Tibial artery (tissue), 4 donors: ENCODE data around the gene LYZL6.

Experiments used
- DNase-seq, 2 donors: peaks; one replicate each; pipeline ENCODE4 v3.0.0-alpha.2; 2019
- H3K27ac ChIP-seq, 2 donors: fragments of 200-600 bp; sonication (generic) in 1 of 2; 1 replicate in 1 of 2; 2 replicates in 1 of 2; pipeline ENCODE4 v1.5.1; 2018 to 2019; ENCODE audit warnings: mild to moderate bottlenecking in 1 of 2
- H3K27me3 ChIP-seq, 2 donors: fragments of 200-600 bp; sonication (generic) in 1 of 2; one replicate each; pipeline versions ENCODE4 v1.5.1 to v1.6.0; 2016 to 2019
- H3K36me3 ChIP-seq, 3 donors: fragments of 200-600 bp; sonication (generic) in 2 of 3; one replicate each; pipeline ENCODE4 v1.5.1; 2016 to 2019; ENCODE audit warnings: mild to moderate bottlenecking in 2 of 3
- H3K4me1 ChIP-seq, 4 donors: fragments of 200-600 bp; sonication (generic) in 2 of 4; 1 replicate in 3 of 4; 2 replicates in 1 of 4; pipeline ENCODE4 v1.5.1; 2016 to 2019
- H3K4me3 ChIP-seq, 2 donors: fragments of 200-600 bp; sonication (generic) in 1 of 2; 1 replicate in 1 of 2; 2 replicates in 1 of 2; pipeline ENCODE4 v1.5.1; 2018 to 2019; ENCODE audit warnings: mild to moderate bottlenecking in 2 of 2
- H3K9me3 ChIP-seq, 3 donors: fragments of 200-600 bp; sonication (generic) in 1 of 3; one replicate each; pipeline ENCODE4 v1.5.1; 2016 to 2019
- intact Hi-C: fragments of 100-400 bp; cut with DNase I; formaldehyde crosslinking; loops from one replicate; pipeline ENCODE4 v1.15.0; 2023; ENCODE audit warnings: low total_unique reads
- TF ChIP-seq, protein P1 (sequence below), 2 experiments: fragments of 200-600 bp in 1 of 2; fragments of 450-650 bp in 1 of 2; IDR thresholded peaks; one replicate each; pipeline ENCODE4 v1.5.1; 2017 to 2019; ENCODE audit warnings: antibody characterized with exemption in 2 of 2, mild to moderate bottlenecking in 1 of 2, moderate library complexity in 1 of 2

LYZL6 gene

DNA sequence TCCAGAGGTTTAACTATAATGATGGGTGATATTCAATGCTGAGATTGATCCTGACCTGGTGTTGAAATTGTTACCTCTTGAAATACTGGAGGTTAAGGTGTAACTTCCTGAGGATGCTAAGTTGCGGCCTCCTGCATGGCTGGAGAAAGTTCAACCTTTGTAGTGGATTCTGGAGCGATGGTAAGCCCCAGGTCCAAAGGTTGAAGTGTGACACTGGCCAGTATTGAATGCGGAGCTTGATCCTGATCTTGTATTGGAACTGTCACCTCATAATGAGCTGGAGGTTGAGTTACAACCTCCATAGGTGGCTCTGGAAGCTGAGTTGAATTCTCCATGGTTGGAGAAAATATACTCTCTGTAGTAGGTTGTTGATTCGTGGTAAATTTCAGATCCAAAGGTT, 29.9 kb downstream of the LYZL6 start:
- DNase-seq: peak in 1 of 2 donors; percentile 13
- intact Hi-C loops: no loop called here
- TF ChIP-seq, protein P1, sequence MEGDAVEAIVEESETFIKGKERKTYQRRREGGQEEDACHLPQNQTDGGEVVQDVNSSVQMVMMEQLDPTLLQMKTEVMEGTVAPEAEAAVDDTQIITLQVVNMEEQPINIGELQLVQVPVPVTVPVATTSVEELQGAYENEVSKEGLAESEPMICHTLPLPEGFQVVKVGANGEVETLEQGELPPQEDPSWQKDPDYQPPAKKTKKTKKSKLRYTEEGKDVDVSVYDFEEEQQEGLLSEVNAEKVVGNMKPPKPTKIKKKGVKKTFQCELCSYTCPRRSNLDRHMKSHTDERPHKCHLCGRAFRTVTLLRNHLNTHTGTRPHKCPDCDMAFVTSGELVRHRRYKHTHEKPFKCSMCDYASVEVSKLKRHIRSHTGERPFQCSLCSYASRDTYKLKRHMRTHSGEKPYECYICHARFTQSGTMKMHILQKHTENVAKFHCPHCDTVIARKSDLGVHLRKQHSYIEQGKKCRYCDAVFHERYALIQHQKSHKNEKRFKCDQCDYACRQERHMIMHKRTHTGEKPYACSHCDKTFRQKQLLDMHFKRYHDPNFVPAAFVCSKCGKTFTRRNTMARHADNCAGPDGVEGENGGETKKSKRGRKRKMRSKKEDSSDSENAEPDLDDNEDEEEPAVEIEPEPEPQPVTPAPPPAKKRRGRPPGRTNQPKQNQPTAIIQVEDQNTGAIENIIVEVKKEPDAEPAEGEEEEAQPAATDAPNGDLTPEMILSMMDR (IDR thresholded peaks at IDR 0.05): no peak
- H3K9me3 ChIP-seq: no peaks in the 10 kb centered on the region
- no peaks in the 10 kb centered on the region for H3K4me1 ChIP-seq
- H3K27me3 ChIP-seq: no peaks in the 10 kb centered on the region
- H3K4me3 ChIP-seq: no peak overlapping the region
- H3K36me3 ChIP-seq: no peaks in the 10 kb centered on the region
- H3K27ac ChIP-seq: no peak overlapping the region

DNA sequence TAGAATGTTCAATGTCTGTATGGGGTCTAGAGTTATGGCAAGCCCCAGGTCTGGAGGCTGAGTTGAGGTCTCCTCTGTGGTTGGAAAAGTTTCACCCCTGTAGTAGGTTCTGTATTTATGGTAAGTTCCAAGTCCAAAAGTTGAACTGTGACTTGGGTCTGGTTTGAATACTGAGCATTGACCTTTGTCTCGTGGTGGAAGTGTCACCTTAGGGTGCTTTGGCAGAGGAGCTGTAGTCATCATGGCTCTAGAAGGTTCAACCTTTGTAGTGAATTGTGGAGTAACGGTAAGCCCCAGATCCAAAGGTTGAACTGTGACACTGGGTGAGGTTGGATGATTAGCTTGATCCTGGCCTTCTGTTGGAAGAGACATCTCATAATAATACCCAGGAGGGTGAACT, 30.6 kb downstream of the LYZL6 start:
- Histone ChIP-seq H3K27me3 (no peaks in the 10 kb centered on the region), H3K4me3 (no peak overlapping the region), H3K4me1 (no peaks in the 10 kb centered on the region), H3K36me3 (no peaks in the 10 kb centered on the region), H3K9me3 (no peaks in the 10 kb centered on the region), H3K27ac (no peak overlapping the region)
- peak in 1 of 2 donors; percentile 1 for DNase-seq
- TF ChIP-seq, protein P1 (IDR thresholded peaks at IDR 0.05): no peak
- intact Hi-C loops: no loop called here

DNA sequence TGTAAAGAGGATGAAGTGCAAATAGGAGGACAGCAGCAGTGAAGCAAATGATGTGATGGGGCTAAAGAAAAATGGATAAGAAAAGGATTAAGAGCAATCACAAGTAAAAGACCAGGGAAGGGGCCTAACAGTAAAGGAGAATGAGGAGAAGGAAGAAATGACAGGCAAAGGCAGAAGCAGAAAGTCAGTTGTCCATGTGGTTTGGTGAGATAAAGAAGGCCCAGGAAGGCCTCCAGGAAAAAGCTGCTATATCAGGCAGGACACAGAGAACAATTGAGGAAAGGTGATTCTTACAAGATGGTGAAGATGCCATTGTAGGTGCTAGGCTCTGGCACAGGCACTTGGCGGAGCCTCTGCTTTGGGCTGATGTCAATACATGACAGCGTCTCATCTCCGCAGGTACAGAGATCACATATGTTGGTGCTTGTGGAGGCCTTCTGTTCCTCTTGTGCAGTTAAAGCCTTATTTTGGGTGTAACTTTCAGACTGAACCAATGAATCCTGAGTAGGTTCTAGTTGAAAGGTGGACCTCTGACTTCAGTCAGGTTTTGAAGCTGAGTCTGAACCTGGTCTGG, 31.1 kb downstream of the LYZL6 start:
- TF ChIP-seq, protein P1 (IDR thresholded peaks at IDR 0.05): no peak
- Histone ChIP-seq H3K4me1 (no peaks in the 10 kb centered on the region), H3K27ac (no peak overlapping the region), H3K4me3 (no peak overlapping the region), H3K9me3 (no peaks in the 10 kb centered on the region), H3K27me3 (no peaks in the 10 kb centered on the region), H3K36me3 (no peaks in the 10 kb centered on the region)
- DNase-seq: peak in 1 of 2 donors; percentile 27
- intact Hi-C loops: no loop called here

DNA sequence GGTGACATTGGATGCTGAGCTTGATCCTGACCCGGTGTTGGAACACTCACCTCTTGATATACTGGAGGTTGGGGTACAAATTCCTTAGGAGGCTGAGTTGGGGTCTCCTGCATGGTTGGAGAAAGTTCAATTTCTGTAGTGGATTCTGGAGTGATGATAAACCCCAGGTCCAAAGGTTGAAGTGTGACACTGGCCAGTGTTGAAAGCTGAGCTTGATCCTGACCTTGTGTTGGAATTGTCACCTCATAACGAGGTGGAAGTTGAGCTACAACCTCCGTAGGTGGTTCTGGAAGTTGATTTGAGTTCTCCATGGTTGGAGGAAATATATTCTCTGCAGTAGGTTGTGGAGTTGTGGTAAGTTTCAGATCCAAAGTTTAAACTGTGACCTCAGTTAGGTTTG, 34.1 kb downstream of the LYZL6 start:
- no peak overlapping the region for H3K4me3 ChIP-seq
- no peak for DNase-seq
- H3K4me1 ChIP-seq: no peaks in the 10 kb centered on the region
- no peaks in the 10 kb centered on the region for H3K9me3 ChIP-seq
- H3K27me3 ChIP-seq: no peaks in the 10 kb centered on the region
- intact Hi-C loops: no loop called here
- no peaks in the 10 kb centered on the region for H3K36me3 ChIP-seq
- H3K27ac ChIP-seq: no peak overlapping the region
- TF ChIP-seq, protein P1 (IDR thresholded peaks at IDR 0.05): no peak

DNA sequence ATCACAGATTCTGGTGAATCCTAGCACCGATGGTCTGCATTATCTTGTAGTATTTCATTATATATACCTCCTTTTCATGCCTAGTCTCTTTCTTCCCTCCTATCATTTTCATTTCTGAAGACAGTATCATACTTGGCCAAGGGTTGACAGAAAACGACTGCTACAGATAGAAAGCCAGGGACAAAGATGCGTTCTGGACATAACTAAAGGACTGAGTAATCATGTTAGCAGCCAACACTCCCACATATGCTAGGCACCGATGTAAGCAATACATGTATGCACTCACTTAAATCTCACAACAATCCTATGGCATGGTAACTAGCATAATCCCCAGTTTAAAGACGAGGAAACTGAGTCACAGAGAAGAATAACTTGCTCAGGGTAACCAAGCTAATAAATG, 35.8 kb downstream of the LYZL6 start:
- H3K4me1 ChIP-seq: no peaks in the 10 kb centered on the region
- intact Hi-C loops: no loop called here
- DNase-seq: no peak
- H3K36me3 ChIP-seq: no peaks in the 10 kb centered on the region
- H3K27me3 ChIP-seq: no peaks in the 10 kb centered on the region
- no peak overlapping the region for H3K27ac ChIP-seq
- H3K4me3 ChIP-seq: no peak overlapping the region
- TF ChIP-seq, protein P1 (IDR thresholded peaks at IDR 0.05): no peak
- H3K9me3 ChIP-seq: no peaks in the 10 kb centered on the region
